ENCODE measurements around the gene IMMP1L.

GRCh38 chr11:31493235-31493634 lies 16.2 kb downstream of the IMMP1L start:
- TF ChIP-seq CTCF (IDR thresholded peaks at IDR 0.05) = no peak
- TF ChIP-seq EP300 (IDR thresholded peaks at IDR 0.05) = no peak
- TF ChIP-seq POLR2A (IDR thresholded peaks at IDR 0.05) = no peak
